Osteoblast (primary cell): ENCODE data around the gene CCNG1. TPM values are rescaled to one million over a fixed set of nuclear protein-coding genes. Genes with fewer than 3 reads are reported as not detected.
A peak's percentile ranks its signal among the peaks of the same experiment; 100 is the strongest.

Experiments
- DNase-seq: peaks from one replicate; pipeline ENCODE4 v3.0.0; 2011; ENCODE audit warnings: low spot score, mixed read lengths; ENCODE audit not compliant: insufficient read length; ENCODE audit errors: missing footprints
- H2AFZ ChIP-seq: 2 replicates; pipeline ENCODE4 v1.6.0; 2011; ENCODE audit warnings: mild to moderate bottlenecking, low read length
- H3K27ac ChIP-seq: 2 replicates; pipeline ENCODE4 v1.5.1; 2011; ENCODE audit warnings: mild to moderate bottlenecking, low read depth, low read length, moderate library complexity
- H3K27me3 ChIP-seq: 2 replicates; pipeline ENCODE4 v1.6.0; 2012; ENCODE audit warnings: mild to moderate bottlenecking, control low read depth, inconsistent platforms, low read length, moderate library complexity; ENCODE audit not compliant: insufficient read depth
- H3K36me3 ChIP-seq: 2 replicates; pipeline ENCODE4 v1.5.1; 2011; ENCODE audit warnings: mild to moderate bottlenecking, low read length, control low read depth, moderate library complexity; ENCODE audit not compliant: insufficient read depth
- H3K4me1 ChIP-seq: 2 replicates; pipeline ENCODE4 v1.5.1; 2011; ENCODE audit warnings: mild to moderate bottlenecking, low read length, control low read depth, moderate library complexity; ENCODE audit not compliant: insufficient read depth
- H3K4me2 ChIP-seq: 2 replicates; pipeline ENCODE4 v1.6.0; 2011; ENCODE audit warnings: mild to moderate bottlenecking, low read length; ENCODE audit not compliant: insufficient read depth
- H3K4me3 ChIP-seq: fragments of 200-600 bp; sonication (generic); 3 replicates; pipeline ENCODE4 v1.5.1; 2012; ENCODE audit warnings: mild to moderate bottlenecking, low read length, inconsistent platforms; ENCODE audit not compliant: insufficient read depth
- H3K79me2 ChIP-seq: 2 replicates; pipeline ENCODE4 v1.6.0; 2012; ENCODE audit warnings: mild to moderate bottlenecking, low read length, control low read depth, inconsistent platforms; ENCODE audit not compliant: insufficient read depth
- H3K9me3 ChIP-seq: 2 replicates; pipeline ENCODE4 v1.5.1; 2011; ENCODE audit warnings: low read depth, low read length, control low read depth
- H4K20me1 ChIP-seq: 2 replicates; pipeline ENCODE4 v1.6.0; 2012; ENCODE audit warnings: mild to moderate bottlenecking, low read length, control low read depth; ENCODE audit not compliant: insufficient read depth
- total RNA-seq: library from RNA; depleted of rRNA; stranded (reverse); fragments of >200 nt; gene quantifications from 2 replicates; pipeline ENCODE4 v1.2.3, GENCODE V29; 2012
- TF ChIP-seq, protein P1 (sequence below): IDR thresholded peaks from 2 replicates; pipeline ENCODE4 v1.5.1; 2011; ENCODE audit warnings: mild to moderate bottlenecking, low read depth, low read length, moderate library complexity; ENCODE audit errors: extremely low read depth

CCNG1 gene
- total RNA-seq, 1 donor: 469 TPM

DNA sequence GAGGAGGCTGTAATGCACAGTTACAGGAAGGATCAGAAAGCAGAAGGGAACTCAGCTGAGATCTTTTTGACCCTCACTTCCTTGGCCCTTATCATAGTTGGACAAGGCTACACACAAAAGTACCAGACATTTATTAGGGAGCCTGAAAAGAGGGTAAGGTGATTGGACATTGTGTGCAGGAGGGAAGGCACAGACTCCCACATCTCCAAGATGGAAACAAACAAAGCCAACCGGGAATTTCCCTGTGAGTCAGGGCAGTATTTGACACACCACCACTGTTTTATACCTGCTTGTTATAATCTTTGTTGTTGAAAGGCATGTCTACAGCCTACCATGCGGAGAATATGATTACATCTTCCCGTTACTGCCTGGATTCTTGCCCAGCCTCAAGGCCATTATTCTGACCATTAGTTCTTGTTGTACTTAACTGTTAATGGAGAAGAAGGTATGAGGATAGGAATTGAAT lies 3.0 kb upstream of the CCNG1 start:
- no peak overlapping the region for H3K4me3 ChIP-seq
- no peaks in the 10 kb centered on the region for H3K36me3 ChIP-seq
- H3K9me3 ChIP-seq: no peaks in the 10 kb centered on the region
- no peaks in the 10 kb centered on the region for H3K27me3 ChIP-seq
- no peak overlapping the region for H3K4me2 ChIP-seq
- peaks cover 21% of the 10 kb centered on the region for H3K79me2 ChIP-seq
- H2AFZ ChIP-seq: no peak overlapping the region
- H4K20me1 ChIP-seq: peaks cover 16% of the 10 kb centered on the region
- peaks cover 20% of the 10 kb centered on the region for H3K4me1 ChIP-seq
- no peak overlapping the region for H3K27ac ChIP-seq
- no peak for DNase-seq
- TF ChIP-seq, protein P1, sequence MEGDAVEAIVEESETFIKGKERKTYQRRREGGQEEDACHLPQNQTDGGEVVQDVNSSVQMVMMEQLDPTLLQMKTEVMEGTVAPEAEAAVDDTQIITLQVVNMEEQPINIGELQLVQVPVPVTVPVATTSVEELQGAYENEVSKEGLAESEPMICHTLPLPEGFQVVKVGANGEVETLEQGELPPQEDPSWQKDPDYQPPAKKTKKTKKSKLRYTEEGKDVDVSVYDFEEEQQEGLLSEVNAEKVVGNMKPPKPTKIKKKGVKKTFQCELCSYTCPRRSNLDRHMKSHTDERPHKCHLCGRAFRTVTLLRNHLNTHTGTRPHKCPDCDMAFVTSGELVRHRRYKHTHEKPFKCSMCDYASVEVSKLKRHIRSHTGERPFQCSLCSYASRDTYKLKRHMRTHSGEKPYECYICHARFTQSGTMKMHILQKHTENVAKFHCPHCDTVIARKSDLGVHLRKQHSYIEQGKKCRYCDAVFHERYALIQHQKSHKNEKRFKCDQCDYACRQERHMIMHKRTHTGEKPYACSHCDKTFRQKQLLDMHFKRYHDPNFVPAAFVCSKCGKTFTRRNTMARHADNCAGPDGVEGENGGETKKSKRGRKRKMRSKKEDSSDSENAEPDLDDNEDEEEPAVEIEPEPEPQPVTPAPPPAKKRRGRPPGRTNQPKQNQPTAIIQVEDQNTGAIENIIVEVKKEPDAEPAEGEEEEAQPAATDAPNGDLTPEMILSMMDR: no peak

DNA sequence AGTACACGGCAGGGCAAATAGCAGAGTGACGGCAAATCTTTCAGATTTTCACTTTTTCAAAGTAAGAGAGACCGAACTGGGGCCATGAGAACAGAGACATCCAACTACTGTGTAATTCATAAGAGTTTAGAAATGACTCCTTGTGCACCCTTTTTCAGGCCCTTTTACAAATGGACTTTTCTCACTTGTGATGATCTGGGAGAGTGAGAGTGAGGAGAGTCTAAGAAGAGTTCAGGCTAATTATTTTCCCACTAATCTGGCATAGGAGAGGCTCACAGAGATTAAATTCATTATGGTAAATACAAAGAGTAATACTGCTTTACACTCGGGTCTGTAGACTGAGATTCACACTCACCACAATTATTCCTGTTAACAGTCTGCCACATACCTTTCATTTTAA lies 880 bp upstream of the CCNG1 start:
- Histone ChIP-seq H3K27ac (no peak overlapping the region), H3K36me3 (peaks cover 16% of the 10 kb centered on the region), H3K27me3 (no peaks in the 10 kb centered on the region), H3K4me3 (peak overlapping the region; percentile 99), H3K79me2 (peaks cover 38% of the 10 kb centered on the region), H2AFZ (peak overlapping the region; percentile 90), H3K9me3 (no peaks in the 10 kb centered on the region), H4K20me1 (peaks cover 28% of the 10 kb centered on the region), H3K4me1 (peaks cover 27% of the 10 kb centered on the region), H3K4me2 (peak overlapping the region; percentile 93)
- TF ChIP-seq, protein P1: no peak
- DNase-seq: no peak

DNA sequence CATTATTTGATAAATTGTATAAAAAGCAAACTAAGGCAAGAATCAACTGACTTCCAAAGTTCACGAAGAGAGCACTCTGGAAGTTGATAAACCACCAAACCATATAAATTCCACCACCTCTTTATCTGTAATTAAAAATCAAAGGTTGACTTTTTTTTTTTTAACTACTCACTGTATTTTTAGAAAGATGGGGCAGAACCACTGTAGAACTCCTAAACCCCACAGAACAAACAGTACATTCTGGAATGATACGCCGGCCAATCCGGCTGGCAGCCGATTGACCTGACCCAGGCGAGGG lies 435 bp upstream of the CCNG1 start:
- DNase-seq: no peak
- peaks cover 27% of the 10 kb centered on the region for H3K4me1 ChIP-seq
- peak overlapping the region; percentile 90 for H2AFZ ChIP-seq
- peaks cover 38% of the 10 kb centered on the region for H3K79me2 ChIP-seq
- H3K27ac ChIP-seq: peak overlapping the region; percentile 85
- TF ChIP-seq, protein P1: no peak
- H3K4me2 ChIP-seq: peak overlapping the region; percentile 93
- H3K9me3 ChIP-seq: no peaks in the 10 kb centered on the region
- H4K20me1 ChIP-seq: peaks cover 28% of the 10 kb centered on the region
- H3K36me3 ChIP-seq: peaks cover 21% of the 10 kb centered on the region
- peak overlapping the region; percentile 99 for H3K4me3 ChIP-seq
- no peaks in the 10 kb centered on the region for H3K27me3 ChIP-seq

DNA sequence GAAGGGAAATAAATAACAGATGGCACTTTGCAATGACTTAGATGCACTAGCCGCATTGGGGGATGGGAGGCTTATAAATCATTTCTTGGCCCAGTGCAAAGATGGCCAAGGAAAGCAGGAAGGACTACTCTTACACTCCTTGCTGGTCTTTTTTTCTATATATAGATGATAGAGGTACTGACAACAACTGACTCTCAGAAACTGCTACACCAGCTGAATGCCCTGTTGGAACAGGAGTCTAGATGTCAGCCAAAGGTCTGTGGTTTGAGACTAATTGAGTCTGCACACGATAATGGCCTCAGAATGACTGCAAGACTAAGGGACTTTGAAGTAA lies 1.7 kb downstream of the CCNG1 start:
- H3K27ac ChIP-seq: no peak overlapping the region
- DNase-seq: no peak

More for the DNA sequence above, 1.7 kb downstream of the CCNG1 start:
- Histone ChIP-seq H4K20me1 (peaks cover 28% of the 10 kb centered on the region), H3K27me3 (no peaks in the 10 kb centered on the region), H3K4me1 (peaks cover 27% of the 10 kb centered on the region), H3K79me2 (peaks cover 46% of the 10 kb centered on the region), H2AFZ (no peak overlapping the region), H3K4me3 (peak overlapping the region; percentile 99), H3K36me3 (peaks cover 39% of the 10 kb centered on the region), H3K9me3 (no peaks in the 10 kb centered on the region), H3K4me2 (peak overlapping the region; percentile 93)
- TF ChIP-seq, protein P1: no peak
